Head of caudate nucleus (tissue), 42 donors: ENCODE data around the gene KLF9.
A peak's percentile ranks its signal among the peaks of the same experiment; 100 is the strongest.

Source experiments
- DNase-seq, 42 donors: peaks; one replicate each; pipeline versions ENCODE4 v3.0.0 to v3.0.0-alpha.2; 2020 to 2021; ENCODE audit warnings: mixed read lengths in 7 of 42
- intact Hi-C: fragments of 100-400 bp; cut with DNase I; formaldehyde crosslinking; loops from one replicate; pipeline ENCODE4 v1.15.0; 2022

Gene KLF9

GRCh38 chr9:70413799-70414775 is at the start of gene KLF9:
KLF9 (minus strand) TSS chr9:70414657; CDS start chr9:70413363, 1,294 bp downstream.
- intact Hi-C loops: loop anchor here (5.0 to 10.0 kb wide), 2 partner anchors 67 to 159 kb away; partner anchors contain the start of gene SMC5
- DNase-seq: peak; percentile 83 to 98 (median 93)

GRCh38 chr9:70463877-70464276 is 49.4 kb upstream of the KLF9 start:
- intact Hi-C loops: no loop called here
- no peak for DNase-seq

DNA sequence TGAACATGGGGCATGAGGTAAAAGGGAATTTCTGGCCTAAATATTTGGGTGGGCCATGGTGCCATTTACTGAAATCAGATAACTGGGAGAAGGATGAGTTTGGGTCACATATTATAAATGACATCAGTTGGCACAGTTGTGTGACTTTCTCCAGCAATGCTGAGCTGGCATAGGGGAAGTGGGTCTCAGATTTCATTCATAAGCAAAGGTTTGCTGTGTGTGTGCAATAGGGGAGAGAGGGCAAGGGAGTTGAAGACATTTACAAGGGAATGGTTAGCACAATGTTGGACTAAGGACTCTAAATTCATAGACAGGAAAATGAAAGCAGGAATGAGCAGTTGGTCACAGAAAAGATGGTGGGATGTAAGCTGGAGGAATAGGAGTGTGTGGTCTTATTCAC is 47.8 kb upstream of the KLF9 start:
- intact Hi-C loops: no loop called here
- no peak for DNase-seq

- intact Hi-C loops: no loop called here
- no peak for DNase-seq
Observed at GRCh38 chr9:70457235-70457634, 42.8 kb upstream of the KLF9 start.

DNA sequence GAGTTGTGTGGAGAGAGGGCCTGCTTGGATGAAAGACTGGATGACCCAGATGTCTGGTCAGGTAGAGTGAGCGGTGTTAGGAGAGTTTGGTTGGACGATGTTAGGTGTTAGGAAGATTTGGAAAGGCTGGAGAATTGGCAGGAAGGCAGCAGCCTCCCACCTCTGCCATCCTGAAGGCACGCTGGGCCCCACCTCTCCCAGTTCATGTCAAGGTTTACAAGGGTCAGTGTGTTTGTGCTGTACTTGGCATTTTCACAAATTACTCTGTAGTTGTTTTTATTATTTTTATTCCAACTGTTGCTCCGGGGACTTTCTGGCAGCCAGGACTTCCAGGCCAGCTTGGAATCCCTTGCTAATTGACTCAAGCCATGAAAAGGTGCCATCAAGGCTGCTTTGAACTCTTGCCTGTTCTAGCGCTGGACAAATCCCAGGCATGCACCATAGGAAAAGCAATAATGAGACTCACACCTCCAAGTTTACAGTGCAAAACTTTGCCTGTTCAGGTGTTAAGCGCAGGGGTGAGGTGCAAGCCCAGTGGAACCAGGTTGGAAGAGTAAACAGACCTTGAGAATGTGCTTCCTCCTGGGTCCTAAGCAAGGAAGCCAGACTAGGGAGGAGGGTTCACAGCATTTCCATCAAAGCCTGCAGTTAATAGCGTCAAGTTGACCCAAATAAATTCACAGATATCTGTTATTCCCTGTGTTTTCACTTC is 41.7 kb upstream of the KLF9 start:
- intact Hi-C loops: no loop called here
- DNase-seq: no peak

- intact Hi-C loops: no loop called here
- DNase-seq: no peak
Observed at GRCh38 chr9:70452365-70452764, 37.9 kb upstream of the KLF9 start.

DNA sequence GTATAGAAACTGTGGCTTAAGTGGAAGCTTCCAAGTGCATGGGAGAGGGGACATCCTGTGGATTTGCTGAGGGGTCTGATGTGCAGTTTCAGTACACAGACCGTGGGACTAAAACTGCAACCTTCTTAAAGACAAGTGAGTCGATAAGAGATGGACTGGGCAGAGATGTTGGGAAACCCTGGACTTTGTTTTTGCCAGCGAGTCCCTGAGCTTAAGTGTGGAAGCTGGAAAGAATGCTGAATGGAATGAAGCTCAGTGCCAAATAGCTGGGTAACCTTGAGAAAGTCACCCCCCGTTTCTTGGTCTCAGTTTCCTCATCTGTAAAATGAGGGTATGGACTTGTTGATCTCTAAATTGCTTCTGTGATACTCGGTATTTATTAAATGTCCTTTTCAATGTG is 37.3 kb upstream of the KLF9 start:
- DNase-seq: no peak
- intact Hi-C loops: no loop called here

- intact Hi-C loops: no loop called here
- no peak for DNase-seq
Observed at GRCh38 chr9:70450738-70451137, 36.3 kb upstream of the KLF9 start.

DNA sequence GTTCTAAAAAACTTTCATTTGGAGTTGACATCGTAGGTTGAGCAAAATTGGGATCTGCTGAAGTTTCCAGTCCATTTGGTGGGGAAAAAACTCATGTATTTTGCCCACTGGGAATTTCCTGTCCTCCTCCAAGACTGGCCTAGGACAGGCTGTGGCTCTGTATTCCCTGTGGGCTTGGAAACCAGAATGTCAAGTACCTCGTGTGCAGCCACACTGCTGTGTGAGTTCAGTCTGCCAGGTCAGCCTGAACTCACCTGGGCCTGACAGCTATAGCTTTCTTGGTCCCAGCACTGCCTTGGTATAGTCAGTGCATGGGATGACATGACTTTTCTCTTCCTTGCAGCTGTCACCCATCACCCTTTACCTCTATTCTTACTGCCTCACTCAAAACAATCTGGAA is 35.0 kb upstream of the KLF9 start:
- intact Hi-C loops: no loop called here
- DNase-seq: no peak

- intact Hi-C loops: no loop called here
- DNase-seq: no peak
Observed at GRCh38 chr9:70448919-70449318, 34.5 kb upstream of the KLF9 start.

DNA sequence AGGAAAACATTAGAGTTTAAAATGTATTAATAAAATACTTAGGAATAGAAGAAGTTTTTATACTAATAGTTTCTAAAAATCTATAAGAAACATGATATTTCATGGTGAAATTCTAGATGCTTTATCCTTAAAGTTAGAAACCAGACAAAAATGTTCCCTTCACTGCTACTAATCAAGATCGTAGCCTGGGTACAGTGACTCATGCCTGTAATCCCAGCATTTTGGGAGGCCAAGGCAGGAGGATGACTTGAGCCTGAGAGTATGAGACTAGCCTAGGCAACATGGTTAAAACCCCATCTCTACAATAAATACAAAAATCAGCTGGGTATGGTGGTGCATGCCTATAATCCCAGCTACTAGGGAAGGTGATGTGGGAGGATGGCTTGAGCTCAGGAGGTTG is 30.4 kb upstream of the KLF9 start:
- no peak for DNase-seq
- intact Hi-C loops: no loop called here

GRCh38 chr9:70442328-70442848 is 27.9 kb upstream of the KLF9 start:
- intact Hi-C loops: no loop called here
- DNase-seq: no peak

DNA sequence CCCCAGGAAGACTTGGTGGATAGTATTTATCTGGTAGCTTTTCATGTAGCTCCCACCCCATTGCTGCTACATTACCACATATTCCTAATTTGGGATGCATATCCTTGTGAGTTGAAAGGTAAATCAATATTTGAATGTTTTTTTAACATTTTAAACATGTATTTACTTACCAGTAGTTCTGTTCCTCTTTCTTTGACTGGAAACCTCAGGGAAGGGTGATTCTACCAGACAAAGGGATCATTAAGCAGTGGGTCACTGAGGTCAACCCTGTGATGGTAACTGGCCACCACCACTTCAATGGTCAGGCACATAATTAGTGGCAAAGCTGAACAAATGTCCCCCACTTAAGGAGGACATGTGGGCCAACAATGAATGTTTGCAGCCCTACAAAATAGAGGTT is 27.2 kb upstream of the KLF9 start:
- intact Hi-C loops: no loop called here
- DNase-seq: no peak

DNA sequence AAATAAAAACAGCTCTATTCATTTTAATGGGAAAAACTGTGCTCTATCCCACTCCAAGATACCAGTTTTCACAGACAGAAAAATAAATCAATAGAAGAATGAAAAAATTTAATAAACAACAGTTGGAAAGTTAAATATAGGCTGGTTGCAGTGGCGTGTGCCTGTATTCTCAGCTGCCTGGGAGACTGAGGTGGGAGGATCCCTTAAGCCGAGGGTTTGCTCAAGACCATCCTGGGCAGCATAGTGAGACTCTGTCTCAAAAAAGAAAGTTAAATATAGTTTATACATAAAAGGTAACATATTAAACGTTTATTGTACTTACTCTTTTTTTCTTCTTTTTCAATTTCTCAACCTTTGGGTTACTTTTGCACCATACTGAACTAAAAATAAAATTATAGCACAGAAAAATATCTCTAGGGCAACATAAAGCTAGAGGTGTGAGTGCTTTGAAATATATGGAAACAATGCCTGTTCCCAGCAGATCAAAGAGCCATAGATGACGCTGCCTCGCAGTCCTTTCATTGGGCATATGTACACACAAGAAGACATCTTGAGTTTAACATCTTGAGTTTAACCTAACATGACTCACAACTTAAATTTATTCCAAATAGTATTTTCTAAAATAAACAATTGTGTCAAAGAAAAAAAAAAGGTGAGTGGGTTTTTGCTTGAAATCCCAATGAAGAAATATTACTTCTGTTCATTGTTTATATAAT is 25.7 kb upstream of the KLF9 start:
- intact Hi-C loops: no loop called here
- no peak for DNase-seq

DNA sequence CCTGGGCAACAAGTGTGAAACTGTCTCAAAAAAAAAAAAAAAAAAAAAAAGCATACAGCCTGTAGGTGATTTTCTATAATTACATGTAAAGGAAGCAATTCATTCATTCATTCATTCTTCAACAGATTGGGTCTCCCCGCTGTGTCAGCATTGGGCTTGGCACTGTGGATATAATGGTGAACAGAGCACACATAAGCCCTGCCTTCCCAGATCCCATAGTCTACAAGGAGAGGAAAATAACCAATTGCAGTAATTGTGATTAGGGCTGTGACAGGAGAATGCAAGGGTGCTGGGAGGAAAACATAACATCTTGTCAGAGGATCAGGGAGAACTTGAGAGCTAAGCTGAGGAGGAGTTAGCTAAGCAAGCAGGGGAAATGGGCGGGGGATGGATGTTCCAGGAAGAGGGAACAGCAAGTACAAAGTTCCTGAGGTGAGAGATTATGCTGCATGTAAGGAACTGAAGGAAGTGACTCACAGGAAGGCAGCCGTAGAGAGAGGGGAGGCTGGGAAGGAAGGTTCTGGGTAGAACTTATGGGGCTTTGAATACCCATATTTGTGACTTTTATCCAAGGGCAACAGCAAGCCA is 24.0 kb upstream of the KLF9 start:
- DNase-seq: peak in 39 of 42 donors; percentile 19 to 86 (median 55)

DNA sequence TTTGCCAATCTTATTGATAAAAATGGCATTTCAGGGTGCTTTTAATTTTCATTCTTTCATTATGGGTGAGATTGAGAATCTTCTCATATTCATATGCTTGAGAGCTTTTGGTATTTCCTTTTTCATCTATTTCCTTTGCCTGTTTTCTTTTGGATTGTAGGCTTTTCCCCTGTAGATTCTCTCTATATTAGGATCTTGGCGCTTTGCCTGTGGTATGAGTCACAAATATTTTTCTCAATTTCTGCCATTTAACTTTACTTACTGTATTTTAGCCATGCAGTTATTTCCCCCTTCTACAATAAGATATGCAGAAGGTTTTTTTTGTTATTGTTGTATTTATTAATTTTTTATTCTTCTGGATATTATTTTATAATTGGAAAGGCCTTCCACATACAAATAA is 21.5 kb upstream of the KLF9 start:
- peak in 2 of 42 donors; percentile 13 to 24 for DNase-seq
- intact Hi-C loops: no loop called here

More for the DNA sequence above, 24.0 kb upstream of the KLF9 start:
- intact Hi-C loops: no loop called here

GRCh38 chr9:70429899-70430298 is 15.4 kb upstream of the KLF9 start:
- no peak for DNase-seq
- intact Hi-C loops: no loop called here

DNA sequence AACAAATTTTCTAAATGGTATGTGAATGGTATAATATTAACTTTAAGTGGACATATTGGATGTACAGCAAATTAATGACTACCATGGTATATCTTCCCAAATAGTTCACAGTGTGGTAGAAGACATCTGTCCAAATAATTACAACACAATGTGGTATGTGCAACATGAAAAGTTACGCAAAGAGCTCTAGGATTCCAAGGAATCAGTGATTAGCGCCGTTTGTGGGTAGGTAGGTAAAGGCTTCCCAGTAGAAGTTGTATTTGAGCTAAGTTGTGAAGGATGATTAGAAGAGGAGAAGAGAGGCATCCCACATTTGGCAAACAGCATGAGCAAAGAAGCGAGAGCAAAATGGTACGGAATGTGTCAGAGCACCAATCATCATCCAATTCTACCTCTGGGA is 14.3 kb upstream of the KLF9 start:
- intact Hi-C loops: no loop called here

More for the DNA sequence above, 14.3 kb upstream of the KLF9 start:
- no peak for DNase-seq
